LNCAP (cell line): ENCODE measurements around the gene ARID3A.

Experiments used
- TF ChIP-seq, protein P1 (sequence below): fragments of 450-650 bp; IDR thresholded peaks from 2 replicates; pipeline ENCODE4 v1.5.1; 2017; ENCODE audit warnings: mild to moderate bottlenecking

The ARID3A gene

DNA sequence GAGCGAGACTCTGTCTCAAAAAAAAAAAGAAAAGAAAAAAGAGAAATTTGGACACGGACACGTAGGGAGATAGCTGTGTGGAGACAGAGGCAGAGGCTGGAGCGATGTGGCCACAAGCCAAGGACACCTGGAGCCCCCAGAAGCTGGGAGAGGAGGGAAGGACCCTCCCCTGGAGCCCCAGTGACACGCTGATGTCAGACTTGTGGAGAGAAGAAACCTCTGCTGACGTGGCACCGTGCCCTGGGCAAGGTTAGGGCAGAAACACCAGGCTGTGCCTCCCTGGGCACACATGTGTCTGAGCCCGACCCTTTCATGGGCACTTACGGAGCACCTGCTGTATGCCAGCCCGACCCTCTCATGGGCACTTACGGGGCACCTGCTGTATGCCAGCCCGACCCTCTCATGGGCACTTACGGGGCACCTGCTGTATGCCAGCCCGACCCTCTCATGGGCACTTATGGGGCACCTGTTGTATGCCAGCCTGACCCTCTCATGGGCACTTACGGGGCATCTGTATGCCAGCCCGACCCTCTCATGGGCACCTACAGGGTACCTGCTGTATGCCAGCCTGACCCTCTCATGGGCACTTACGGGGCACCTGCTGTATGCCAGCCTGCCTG, 17.8 kb downstream of the ARID3A start:
- TF ChIP-seq, protein P1, sequence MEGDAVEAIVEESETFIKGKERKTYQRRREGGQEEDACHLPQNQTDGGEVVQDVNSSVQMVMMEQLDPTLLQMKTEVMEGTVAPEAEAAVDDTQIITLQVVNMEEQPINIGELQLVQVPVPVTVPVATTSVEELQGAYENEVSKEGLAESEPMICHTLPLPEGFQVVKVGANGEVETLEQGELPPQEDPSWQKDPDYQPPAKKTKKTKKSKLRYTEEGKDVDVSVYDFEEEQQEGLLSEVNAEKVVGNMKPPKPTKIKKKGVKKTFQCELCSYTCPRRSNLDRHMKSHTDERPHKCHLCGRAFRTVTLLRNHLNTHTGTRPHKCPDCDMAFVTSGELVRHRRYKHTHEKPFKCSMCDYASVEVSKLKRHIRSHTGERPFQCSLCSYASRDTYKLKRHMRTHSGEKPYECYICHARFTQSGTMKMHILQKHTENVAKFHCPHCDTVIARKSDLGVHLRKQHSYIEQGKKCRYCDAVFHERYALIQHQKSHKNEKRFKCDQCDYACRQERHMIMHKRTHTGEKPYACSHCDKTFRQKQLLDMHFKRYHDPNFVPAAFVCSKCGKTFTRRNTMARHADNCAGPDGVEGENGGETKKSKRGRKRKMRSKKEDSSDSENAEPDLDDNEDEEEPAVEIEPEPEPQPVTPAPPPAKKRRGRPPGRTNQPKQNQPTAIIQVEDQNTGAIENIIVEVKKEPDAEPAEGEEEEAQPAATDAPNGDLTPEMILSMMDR, result no peak

DNA sequence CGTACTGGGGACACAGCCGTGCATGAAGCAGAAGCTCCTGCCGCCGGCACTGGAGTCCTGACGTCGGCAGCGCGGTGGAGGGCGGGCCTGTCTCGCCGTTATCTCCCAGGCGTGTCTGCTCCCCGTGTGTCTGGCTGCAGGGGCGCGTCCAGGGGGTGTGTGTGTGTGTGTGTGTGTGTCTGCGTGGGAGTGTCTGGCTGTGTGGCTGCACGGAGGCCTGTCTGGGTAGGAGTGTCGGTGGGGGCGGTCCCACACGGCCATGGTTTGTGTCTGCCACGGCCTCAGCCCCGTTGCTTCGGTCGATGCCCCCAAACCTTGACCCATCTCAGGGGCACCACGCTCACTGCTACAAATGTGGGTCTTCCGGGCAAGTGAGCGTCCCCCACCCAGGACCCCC, 18.3 kb downstream of the ARID3A start:
- TF ChIP-seq, protein P1, result no peak

DNA sequence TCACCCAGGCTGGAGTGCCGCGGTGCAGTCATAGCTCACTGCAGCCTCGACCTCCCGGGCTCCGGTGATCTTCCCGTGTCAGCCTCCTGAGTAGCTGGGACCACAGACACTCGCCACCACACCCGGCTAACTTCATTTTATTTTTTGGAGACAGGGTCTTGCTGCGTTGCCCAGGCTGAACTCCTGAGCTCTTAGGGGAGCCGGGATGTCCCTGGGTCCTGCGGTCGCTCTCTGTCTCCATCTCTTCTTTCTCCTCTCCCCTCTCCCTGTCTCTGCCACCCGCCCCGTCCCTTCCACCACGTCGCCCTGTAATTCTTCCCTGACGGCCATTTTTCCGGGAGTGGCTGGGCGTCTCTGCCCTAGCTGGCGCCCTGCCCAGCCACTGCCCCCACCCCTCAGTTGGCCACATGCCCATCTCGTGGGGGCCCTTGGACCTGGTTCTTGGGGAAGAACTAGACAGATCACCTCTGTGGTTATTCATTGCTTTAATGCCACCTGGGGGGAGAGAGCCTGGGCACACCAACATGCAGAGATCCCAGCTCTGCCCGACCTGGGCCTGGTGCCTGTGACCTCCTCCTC, 18.9 kb downstream of the ARID3A start:
- TF ChIP-seq, protein P1, result no peak

DNA sequence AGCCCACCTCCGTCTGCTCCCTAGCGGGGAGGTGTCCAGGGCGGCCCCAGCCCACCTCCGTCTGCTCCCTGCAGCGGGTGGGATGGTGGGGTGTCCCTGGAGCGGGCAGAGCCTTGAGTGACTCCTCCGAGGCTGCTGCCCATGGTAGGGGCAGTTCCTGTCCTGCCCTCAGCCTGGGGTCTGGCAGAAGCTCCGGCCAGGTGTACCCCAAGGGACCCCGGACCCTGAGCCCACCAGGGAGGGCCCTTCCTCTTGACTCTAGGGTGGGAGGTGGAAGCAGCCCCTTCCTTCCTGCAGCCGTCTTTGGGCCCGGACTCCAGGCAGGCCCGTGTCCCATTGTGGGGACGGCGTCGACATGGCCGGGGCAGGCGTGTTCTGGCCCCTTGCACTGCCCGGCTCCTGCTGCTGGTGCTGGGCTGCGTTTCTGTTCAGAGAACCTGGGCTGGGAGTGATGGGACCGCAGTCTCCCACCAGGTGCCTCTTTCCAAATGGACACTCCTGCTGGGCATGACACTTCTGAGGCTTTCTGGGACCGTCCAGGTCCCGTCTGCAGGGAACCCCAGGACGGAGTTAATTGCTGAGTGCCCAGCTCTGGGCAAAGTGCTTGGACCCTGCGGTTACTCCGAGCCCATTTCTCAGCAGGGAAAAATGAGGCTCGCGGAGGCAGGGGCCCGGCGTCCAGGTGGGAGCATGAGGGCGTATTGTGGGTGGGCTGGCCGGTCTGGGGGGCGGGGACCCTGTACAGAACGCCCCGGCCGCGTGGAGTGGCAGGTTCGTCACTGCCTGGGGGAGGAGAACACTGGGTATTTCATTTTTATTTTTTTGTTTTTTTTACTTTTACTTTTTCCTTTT, 19.8 kb downstream of the ARID3A start:
- TF ChIP-seq, protein P1, result no peak

DNA sequence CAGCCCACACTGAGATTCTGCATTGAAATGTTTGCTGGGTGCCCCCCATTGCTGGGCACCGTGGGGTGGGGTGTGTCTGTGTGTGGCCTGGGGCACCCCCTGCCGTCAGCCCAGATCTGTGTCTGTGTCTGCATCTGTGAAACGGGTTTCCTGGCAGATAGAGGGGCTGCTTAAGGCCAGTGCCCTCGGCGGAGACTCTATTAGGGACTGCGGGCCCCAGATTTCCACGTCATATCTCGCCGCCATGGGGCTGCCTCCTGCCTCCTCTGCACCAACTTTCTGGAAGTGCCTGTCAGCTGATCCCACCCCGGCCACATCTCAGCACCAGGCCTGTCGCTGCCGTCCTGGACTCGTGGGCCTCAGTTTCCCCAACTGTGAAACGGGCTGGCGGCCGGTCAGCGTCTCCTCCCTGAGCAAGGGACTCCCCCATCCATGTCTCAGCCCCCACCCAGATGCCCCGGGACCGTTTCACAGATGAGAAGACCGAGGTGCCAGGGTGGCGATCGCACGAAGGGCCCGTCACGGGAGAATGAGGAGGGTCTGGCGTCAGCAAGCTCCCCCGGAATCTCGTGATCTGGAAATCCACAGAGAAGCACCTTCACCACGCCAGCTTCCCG, 21.4 kb downstream of the ARID3A start:
- TF ChIP-seq, protein P1, result no peak

DNA sequence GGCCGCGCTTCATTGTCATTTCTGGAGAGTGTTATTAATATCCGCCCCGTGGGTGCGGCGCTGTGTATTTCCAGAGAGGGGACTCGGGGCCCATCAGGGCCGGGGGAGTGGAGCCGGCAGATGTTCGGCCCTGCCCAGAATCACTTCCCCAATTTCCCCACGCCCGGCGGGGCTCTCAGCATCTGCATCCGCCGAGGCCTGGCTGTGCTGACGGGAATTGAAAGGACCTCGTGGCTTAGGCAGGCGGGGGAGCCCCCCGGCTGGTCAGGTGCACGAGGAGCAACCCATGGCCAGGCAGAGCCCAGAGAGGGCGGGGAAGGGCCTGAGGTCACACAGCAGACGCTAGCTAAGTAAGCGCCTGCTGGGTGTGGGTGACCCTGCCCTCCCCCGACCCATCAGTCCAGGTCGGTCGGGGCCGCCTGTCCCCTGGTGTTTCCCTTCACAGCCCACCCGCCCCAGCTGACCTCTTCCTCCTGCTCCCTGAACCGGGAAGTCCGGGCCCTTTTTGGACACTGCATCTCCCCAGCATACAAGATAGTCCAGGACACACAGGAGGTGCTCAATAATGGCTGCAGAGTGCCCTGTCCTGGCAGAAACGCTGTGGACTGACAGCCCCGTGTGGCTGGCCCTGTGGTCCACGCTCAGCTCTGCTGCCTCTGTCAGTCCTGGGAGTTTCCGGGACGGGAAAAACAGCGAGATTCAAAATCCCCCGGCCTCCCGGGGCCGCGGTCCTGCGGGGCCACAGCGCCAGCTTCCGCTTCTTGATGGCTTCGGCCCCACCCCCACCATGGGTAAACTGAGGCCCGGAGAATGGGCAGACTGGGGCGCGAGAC, 22.1 kb downstream of the ARID3A start:
- TF ChIP-seq, protein P1, result no peak
